ENCODE data around the gene ADAM19. TPM values are rescaled to one million over a fixed set of nuclear protein-coding genes. Genes with fewer than 3 reads are reported as not detected.

Gene ADAM19
- total and polyA plus RNA-seq, 2 of the 4 experiments (the other 2 are of a cell fraction) = 35.5 to 49.2 TPM

- dilution Hi-C loops (cut with HindIII; ENCODE audit: low sequenced_read_pairs, unreplicated experiment) (no loop called here), in situ Hi-C loops (cut with MboI; ENCODE audit: low sequenced_read_pairs) (loop anchor here (10.0 kb wide), 1 partner anchor 209 kb away; no protein-coding TSS in a partner anchor), intact Hi-C loops (cut with micrococcal nuclease) (loop anchor here (10.0 kb wide), 1 partner anchor 209 kb away; no protein-coding TSS in a partner anchor)
- Histone ChIP-seq H3K9ac (ENCODE audit: low read depth, low read length) (no peak overlapping the region), H3K18ac (ENCODE audit: low read depth, low read length) (no peak overlapping the region; the same call in 1 of the 2 replicates), H2BK15ac (ENCODE audit: low read depth, low read length) (no peak overlapping the region), H3K36me3 (ENCODE audit: control insufficient read depth, insufficient read depth, low read length) (peaks cover 36% of the 10 kb centered on the region), H3K4ac (ENCODE audit: low read depth, low read length) (no peak overlapping the region), H3K9me1 (ENCODE audit: insufficient read depth, low read length) (peaks cover 26% of the 10 kb centered on the region), H3K27ac (ENCODE audit: insufficient read depth, low read length) (no peak overlapping the region), H4K20me1 (ENCODE audit: insufficient read depth, low read length) (peaks cover 8% of the 10 kb centered on the region; the same call in 1 of the 2 replicates), H4K5ac (ENCODE audit: low read depth, low read length) (no peak overlapping the region), H3K56ac (ENCODE audit: extremely low read depth, insufficient read depth, low read length) (no peak overlapping the region), H4K8ac (ENCODE audit: low read depth in 2 of 2, low read length in 2 of 2) (no peak overlapping the region), H3K9me3 (ENCODE audit: control insufficient read depth, insufficient read depth, low read length) (no peaks in the 10 kb centered on the region), H2BK120ac (ENCODE audit: low read depth, low read length) (no peak overlapping the region), H3K4me3 (ENCODE audit: insufficient read depth, low read depth, low read length) (no peak overlapping the region), H3K14ac (replicated peaks; ENCODE audit: low read depth, low read length) (no peak overlapping the region), H3K79me1 (ENCODE audit: low read depth in 1 of 2, low read length in 2 of 2) (peaks cover 29 to 73% of the 10 kb centered on the region in 2 experiments), H3K27me3 (ENCODE audit: control insufficient read depth, insufficient read depth, low read length) (no peaks in the 10 kb centered on the region), H2AK5ac (ENCODE audit: low read depth, low read length) (peak overlapping the region; percentile 20; the same call in 1 of the 2 replicates), H2AFZ (replicated peaks; ENCODE audit: low read length, poor library complexity) (no peak overlapping the region), H3K4me1 (ENCODE audit: control insufficient read depth, insufficient read depth, low read length) (peaks cover 16% of the 10 kb centered on the region), H2BK5ac (ENCODE audit: low read depth, low read length, poor library complexity, severe bottlenecking) (peak overlapping the region; percentile 18), H4K91ac (ENCODE audit: insufficient read depth, low read depth, low read length) (peak overlapping the region; percentile 9; the same call in 1 of the 2 replicates), H3K4me2 (ENCODE audit: low read depth, low read length) (no peak overlapping the region), H2AK9ac (replicated peaks; ENCODE audit: low read depth, low read length, poor library complexity) (no peak overlapping the region), H3K23ac (ENCODE audit: low read depth, low read length) (no peak overlapping the region; the same call in 1 of the 2 replicates), H2BK20ac (ENCODE audit: low read depth, low read length) (no peak overlapping the region)
- CTCF ChIA-PET = no interaction called here
- no peak for TF ChIP-seq ELK1 (IDR thresholded peaks at IDR 0.05; ENCODE audit: borderline replicate concordance, low read depth, low read length)
- TF ChIP-seq, protein P1, sequence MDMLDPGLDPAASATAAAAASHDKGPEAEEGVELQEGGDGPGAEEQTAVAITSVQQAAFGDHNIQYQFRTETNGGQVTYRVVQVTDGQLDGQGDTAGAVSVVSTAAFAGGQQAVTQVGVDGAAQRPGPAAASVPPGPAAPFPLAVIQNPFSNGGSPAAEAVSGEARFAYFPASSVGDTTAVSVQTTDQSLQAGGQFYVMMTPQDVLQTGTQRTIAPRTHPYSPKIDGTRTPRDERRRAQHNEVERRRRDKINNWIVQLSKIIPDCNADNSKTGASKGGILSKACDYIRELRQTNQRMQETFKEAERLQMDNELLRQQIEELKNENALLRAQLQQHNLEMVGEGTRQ (IDR thresholded peaks at IDR 0.05; ENCODE audit: low read depth, low read length) = no peak
- TF ChIP-seq MXI1 (IDR thresholded peaks at IDR 0.05; ENCODE audit: borderline replicate concordance, low read depth, low read length) = no peak
- TF ChIP-seq NFE2L2 (IDR thresholded peaks at IDR 0.05; ENCODE audit: low read depth, low read length) = no peak
- no peak for TF ChIP-seq MAZ (IDR thresholded peaks at IDR 0.05; ENCODE audit: borderline replicate concordance, low read depth, low read length)
- no peak for TF ChIP-seq MAFK (IDR thresholded peaks at IDR 0.05; ENCODE audit: low read depth, low read length)
- TF ChIP-seq FOS (IDR thresholded peaks at IDR 0.05; ENCODE audit: low read depth, low read length) = no peak
- no peak for TF ChIP-seq BHLHE40 (IDR thresholded peaks at IDR 0.05; ENCODE audit: low read depth, low read length)
- TF ChIP-seq CEBPB (IDR thresholded peaks at IDR 0.05; ENCODE audit: low read depth, low read length) = no peak
- TF ChIP-seq RAD21 (IDR thresholded peaks at IDR 0.05; ENCODE audit: low read length) = no peak
- TF ChIP-seq, protein P2, sequence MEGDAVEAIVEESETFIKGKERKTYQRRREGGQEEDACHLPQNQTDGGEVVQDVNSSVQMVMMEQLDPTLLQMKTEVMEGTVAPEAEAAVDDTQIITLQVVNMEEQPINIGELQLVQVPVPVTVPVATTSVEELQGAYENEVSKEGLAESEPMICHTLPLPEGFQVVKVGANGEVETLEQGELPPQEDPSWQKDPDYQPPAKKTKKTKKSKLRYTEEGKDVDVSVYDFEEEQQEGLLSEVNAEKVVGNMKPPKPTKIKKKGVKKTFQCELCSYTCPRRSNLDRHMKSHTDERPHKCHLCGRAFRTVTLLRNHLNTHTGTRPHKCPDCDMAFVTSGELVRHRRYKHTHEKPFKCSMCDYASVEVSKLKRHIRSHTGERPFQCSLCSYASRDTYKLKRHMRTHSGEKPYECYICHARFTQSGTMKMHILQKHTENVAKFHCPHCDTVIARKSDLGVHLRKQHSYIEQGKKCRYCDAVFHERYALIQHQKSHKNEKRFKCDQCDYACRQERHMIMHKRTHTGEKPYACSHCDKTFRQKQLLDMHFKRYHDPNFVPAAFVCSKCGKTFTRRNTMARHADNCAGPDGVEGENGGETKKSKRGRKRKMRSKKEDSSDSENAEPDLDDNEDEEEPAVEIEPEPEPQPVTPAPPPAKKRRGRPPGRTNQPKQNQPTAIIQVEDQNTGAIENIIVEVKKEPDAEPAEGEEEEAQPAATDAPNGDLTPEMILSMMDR (conservative IDR thresholded peaks at IDR 0.05; ENCODE audit: low read depth, low read length) = no peak
- no peak for TF ChIP-seq RCOR1 (IDR thresholded peaks at IDR 0.05; ENCODE audit: insufficient replicate concordance, low read length)
- no peak for TF ChIP-seq SMC3 (IDR thresholded peaks at IDR 0.05; ENCODE audit: low read depth, low read length)
- TF ChIP-seq CHD1 (IDR thresholded peaks at IDR 0.05; ENCODE audit: low read depth, low read length) = no peak
- TF ChIP-seq POLR2A (IDR thresholded peaks at IDR 0.05; ENCODE audit: low read depth, low read length) = no peak
- no peak for TF ChIP-seq RFX5 (IDR thresholded peaks at IDR 0.05; ENCODE audit: low read depth, low read length)
- POLR2A ChIA-PET (ENCODE audit: unreplicated experiment) = no interaction called here
- no TSS peak for BruUV-seq (replicated peaks)
- no peak for DNase-seq
- ATAC-seq (ENCODE audit: low read depth) = no peak
- 100% methylated on average over 5 of the region's 6 CpGs; no CpG with 5 or more reads in 1 of the 2 experiments for WGBS, 2 experiments (ENCODE audit: extremely low coverage in 2 of 2, insufficient read length in 1 of 2)
Measured at GRCh38 chr5:157505496-157505895, 70.1 kb downstream of the ADAM19 start.
